SK-N-SH treated with all-trans-retinoic acid at 6 μM for 48 hours (cell line): ENCODE data around the gene RAET1L.
"Not testable (repeated sequence)": the region's sequence is repeated elsewhere in the genome, so short reads cannot be mapped to it uniquely, and the experiment has no call there.

Experiments used
- ATAC-seq: fragments of 200-7000 bp; cut with Tn5 transposase; 3 replicates; pipeline ENCODE4 v1.9.1; 2020; ENCODE audit warnings: mild to moderate bottlenecking, moderate library complexity
- ARNTL ChIP-seq: fragments of 450-650 bp; formaldehyde crosslinking; IDR thresholded peaks from 2 replicates; pipeline ENCODE4 v1.5.0; 2020; ENCODE audit warnings: low read depth, mild to moderate bottlenecking, moderate library complexity, borderline replicate concordance
- BACH2 ChIP-seq: fragments of 250-450 bp; sonication (Bioruptor Pico); IDR thresholded peaks from 2 replicates; pipeline ENCODE4 v1.9.0; 2021; ENCODE audit warnings: mild to moderate bottlenecking, borderline replicate concordance
- CSDC2 ChIP-seq: fragments of 250-450 bp; sonication (Bioruptor Pico); IDR thresholded peaks from 2 replicates; pipeline ENCODE4 v1.5.0; 2020; ENCODE audit warnings: mild to moderate bottlenecking, moderate library complexity
- GLIS3 ChIP-seq: fragments of 250-450 bp; sonication (Bioruptor Pico); IDR thresholded peaks from 2 replicates; pipeline ENCODE4 v1.5.0; 2020; ENCODE audit warnings: mild to moderate bottlenecking, moderate library complexity
- ISL1 ChIP-seq: fragments of 250-450 bp; sonication (Bioruptor Pico); IDR thresholded peaks from 2 replicates; pipeline ENCODE4 v2.1.2; 2022; ENCODE audit warnings: mild to moderate bottlenecking, moderate library complexity
- OSR1 ChIP-seq: fragments of 250-450 bp; sonication (Bioruptor Pico); IDR thresholded peaks from 2 replicates; pipeline ENCODE4 v1.8.0; 2022; ENCODE audit warnings: moderate library complexity, mild to moderate bottlenecking, inconsistent platforms
- PATZ1 ChIP-seq: fragments of 250-450 bp; sonication (Bioruptor Pico); IDR thresholded peaks from 2 replicates; pipeline ENCODE4 v1.8.0; 2020; ENCODE audit warnings: mild to moderate bottlenecking, moderate library complexity, borderline replicate concordance
- SNAI2 ChIP-seq: fragments of 250-450 bp; sonication (Bioruptor Pico); IDR thresholded peaks from 2 replicates; pipeline ENCODE4 v1.5.0; 2020; ENCODE audit warnings: mild to moderate bottlenecking, moderate library complexity
- TOX ChIP-seq: fragments of 250-450 bp; sonication (Bioruptor Pico); IDR thresholded peaks from 2 replicates; pipeline ENCODE4 v1.8.0; 2021; ENCODE audit warnings: mild to moderate bottlenecking, moderate library complexity, borderline replicate concordance
- ZC3H10 ChIP-seq: fragments of 250-450 bp; sonication (Bioruptor Pico); IDR thresholded peaks from 2 replicates; pipeline ENCODE4 v1.5.1; 2021; ENCODE audit warnings: mild to moderate bottlenecking, moderate library complexity
- ZFP3 ChIP-seq: fragments of 250-450 bp; sonication (Bioruptor Pico); IDR thresholded peaks from 2 replicates; pipeline ENCODE4 v1.5.0; 2020; ENCODE audit warnings: mild to moderate bottlenecking, moderate library complexity
- ZFP30 ChIP-seq: fragments of 450-650 bp; formaldehyde crosslinking; IDR thresholded peaks from 2 replicates; pipeline ENCODE4 v1.5.0; 2022; ENCODE audit warnings: mild to moderate bottlenecking, moderate library complexity
- ZNF565 ChIP-seq: fragments of 450-650 bp; formaldehyde crosslinking; conservative IDR thresholded peaks from 2 replicates; pipeline ENCODE4 v1.5.0; 2020; ENCODE audit warnings: low read depth, mild to moderate bottlenecking, moderate library complexity
- ZNF70 ChIP-seq: fragments of 450-650 bp; formaldehyde crosslinking; IDR thresholded peaks from 2 replicates; pipeline ENCODE4 v1.5.0; 2020; ENCODE audit warnings: mild to moderate bottlenecking, moderate library complexity
- ZNF8 ChIP-seq: fragments of 450-650 bp; formaldehyde crosslinking; IDR thresholded peaks from 2 replicates; pipeline ENCODE4 v1.5.0; 2020; ENCODE audit warnings: mild to moderate bottlenecking, moderate library complexity
- TF ChIP-seq, protein P1 (sequence below): fragments of 250-450 bp; sonication (Bioruptor Pico); IDR thresholded peaks from 2 replicates; pipeline ENCODE4 v1.5.1; 2020; ENCODE audit warnings: low read depth, mild to moderate bottlenecking, moderate library complexity
- TF ChIP-seq, protein P2 (sequence below): fragments of 250-450 bp; sonication (Bioruptor Pico); IDR thresholded peaks from 2 replicates; pipeline ENCODE4 v1.5.1; 2021; ENCODE audit warnings: mild to moderate bottlenecking, moderate library complexity

Gene RAET1L

GRCh38 chr6:150013785-150014622 lies 11.3 kb downstream of the RAET1L start:
- ATAC-seq = not testable (repeated sequence)

DNA sequence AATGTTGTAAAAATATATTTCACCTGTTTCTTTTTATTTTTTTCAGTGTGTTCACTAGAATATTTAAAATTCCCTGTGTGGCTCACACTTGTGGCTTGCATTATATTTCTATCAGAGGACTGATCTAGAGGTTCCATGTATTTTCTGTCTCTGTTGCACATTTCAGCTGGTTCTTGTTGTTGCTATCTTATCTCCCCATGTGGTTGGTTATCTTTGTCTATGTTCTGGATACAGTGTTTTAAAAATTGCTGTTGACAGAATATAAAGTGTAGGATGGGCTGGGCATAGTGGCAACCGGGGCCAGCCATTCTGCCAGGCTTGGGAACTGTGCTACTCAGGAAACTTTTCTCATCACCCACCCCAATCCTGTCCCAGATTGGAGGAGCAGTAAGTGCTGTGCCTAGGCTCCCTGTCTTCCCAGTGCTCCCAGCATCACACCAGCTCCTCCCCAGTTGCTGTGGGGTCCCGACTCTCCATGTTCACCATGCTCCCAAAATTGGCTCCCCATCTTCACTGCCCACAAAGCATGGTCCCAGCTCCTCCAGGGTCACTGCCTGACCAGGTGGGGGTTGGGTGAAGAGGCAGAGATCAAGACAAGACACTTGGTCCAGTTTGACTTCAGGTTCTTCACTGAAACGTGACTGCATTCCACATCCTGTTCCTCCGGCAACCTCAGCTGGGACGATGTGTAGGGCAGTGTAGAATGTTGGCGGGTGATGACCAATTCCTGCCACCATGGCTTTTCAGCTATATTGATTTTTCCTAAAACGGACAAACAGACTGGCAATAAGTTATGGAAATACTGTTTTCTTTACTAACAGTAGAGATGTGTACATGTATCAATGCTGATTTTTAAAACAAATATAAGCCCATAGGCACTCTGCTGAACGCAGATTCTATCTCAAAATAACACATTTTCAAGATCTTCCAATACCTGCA lies 12.2 kb downstream of the RAET1L start:
- ATAC-seq = not testable (repeated sequence)

GRCh38 chr6:150008588-150008987 lies 16.7 kb downstream of the RAET1L start:
- ATAC-seq = no peak
- no peak for TF ChIP-seq SNAI2
- no peak for TF ChIP-seq ISL1
- no peak for TF ChIP-seq ZNF565 (CRISPR knock-in tag)
- TF ChIP-seq, protein P1, sequence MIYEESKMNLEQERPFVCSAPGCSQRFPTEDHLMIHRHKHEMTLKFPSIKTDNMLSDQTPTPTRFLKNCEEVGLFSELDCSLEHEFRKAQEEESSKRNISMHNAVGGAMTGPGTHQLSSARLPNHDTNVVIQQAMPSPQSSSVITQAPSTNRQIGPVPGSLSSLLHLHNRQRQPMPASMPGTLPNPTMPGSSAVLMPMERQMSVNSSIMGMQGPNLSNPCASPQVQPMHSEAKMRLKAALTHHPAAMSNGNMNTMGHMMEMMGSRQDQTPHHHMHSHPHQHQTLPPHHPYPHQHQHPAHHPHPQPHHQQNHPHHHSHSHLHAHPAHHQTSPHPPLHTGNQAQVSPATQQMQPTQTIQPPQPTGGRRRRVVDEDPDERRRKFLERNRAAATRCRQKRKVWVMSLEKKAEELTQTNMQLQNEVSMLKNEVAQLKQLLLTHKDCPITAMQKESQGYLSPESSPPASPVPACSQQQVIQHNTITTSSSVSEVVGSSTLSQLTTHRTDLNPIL (CRISPR knock-in tag) = no peak
- TF ChIP-seq ZFP3 (CRISPR knock-in tag) = no peak
- TF ChIP-seq TOX (CRISPR knock-in tag) = no peak
- TF ChIP-seq ZNF8 = no peak
- TF ChIP-seq OSR1 (CRISPR knock-in tag) = no peak
- TF ChIP-seq, all 23 proteins: peak for 0

DNA sequence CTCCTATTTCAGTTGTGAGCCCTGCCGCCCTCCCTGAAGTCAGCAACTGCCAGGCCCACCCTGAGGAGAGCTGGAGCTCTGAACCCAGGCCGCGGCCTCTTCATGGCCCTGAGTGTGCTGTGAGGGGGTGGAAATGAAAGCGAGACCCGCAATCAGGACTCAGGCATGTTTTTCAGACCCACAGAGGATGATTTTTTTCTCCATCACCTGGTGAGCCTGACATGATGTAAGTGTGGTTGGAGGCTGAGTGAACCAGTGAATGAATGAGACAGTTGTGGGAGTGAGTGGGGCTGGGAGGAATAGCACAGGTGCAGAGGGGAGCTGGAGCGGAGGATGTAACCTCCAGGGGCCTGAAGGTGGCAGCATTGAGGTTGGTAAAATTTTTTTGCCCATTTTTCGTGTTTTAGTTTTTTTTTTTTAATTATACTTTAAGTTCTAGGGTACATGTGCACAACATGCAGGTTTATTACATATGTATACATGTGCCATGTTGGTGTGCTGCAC lies 18.3 kb downstream of the RAET1L start:
- ATAC-seq = peak; percentile 27; the same call in 1 of the 3 replicates

GRCh38 chr6:150005761-150006651 lies 19.3 kb downstream of the RAET1L start:
- no peak for ATAC-seq
- TF ChIP-seq ZNF565 (CRISPR knock-in tag) (no peak), GLIS3 (CRISPR knock-in tag) (no peak), ZNF8 (no peak), ZNF70 (no peak), ZFP3 (CRISPR knock-in tag) (no peak), ZC3H10 (CRISPR knock-in tag) (no peak), BACH2 (CRISPR knock-in tag) (no peak)
- TF ChIP-seq, protein P1 (CRISPR knock-in tag) = no peak
- TF ChIP-seq, protein P2, sequence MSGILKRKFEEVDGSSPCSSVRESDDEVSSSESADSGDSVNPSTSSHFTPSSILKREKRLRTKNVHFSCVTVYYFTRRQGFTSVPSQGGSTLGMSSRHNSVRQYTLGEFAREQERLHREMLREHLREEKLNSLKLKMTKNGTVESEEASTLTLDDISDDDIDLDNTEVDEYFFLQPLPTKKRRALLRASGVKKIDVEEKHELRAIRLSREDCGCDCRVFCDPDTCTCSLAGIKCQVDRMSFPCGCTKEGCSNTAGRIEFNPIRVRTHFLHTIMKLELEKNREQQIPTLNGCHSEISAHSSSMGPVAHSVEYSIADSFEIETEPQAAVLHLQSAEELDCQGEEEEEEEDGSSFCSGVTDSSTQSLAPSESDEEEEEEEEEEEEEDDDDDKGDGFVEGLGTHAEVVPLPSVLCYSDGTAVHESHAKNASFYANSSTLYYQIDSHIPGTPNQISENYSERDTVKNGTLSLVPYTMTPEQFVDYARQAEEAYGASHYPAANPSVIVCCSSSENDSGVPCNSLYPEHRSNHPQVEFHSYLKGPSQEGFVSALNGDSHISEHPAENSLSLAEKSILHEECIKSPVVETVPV (CRISPR knock-in tag) = no peak
- TF ChIP-seq, all 23 proteins: peak for 0

More for the DNA sequence above, 18.3 kb downstream of the RAET1L start:
- no peak for TF ChIP-seq ARNTL (CRISPR knock-in tag)
- TF ChIP-seq, protein P2 (CRISPR knock-in tag) = no peak
- no peak for TF ChIP-seq GLIS3 (CRISPR knock-in tag)
- no peak for TF ChIP-seq ZFP30
- no peak for TF ChIP-seq CSDC2 (CRISPR knock-in tag)
- no peak for TF ChIP-seq PATZ1 (CRISPR knock-in tag)
